ENCODE results near the gene TSPAN5.

DNA sequence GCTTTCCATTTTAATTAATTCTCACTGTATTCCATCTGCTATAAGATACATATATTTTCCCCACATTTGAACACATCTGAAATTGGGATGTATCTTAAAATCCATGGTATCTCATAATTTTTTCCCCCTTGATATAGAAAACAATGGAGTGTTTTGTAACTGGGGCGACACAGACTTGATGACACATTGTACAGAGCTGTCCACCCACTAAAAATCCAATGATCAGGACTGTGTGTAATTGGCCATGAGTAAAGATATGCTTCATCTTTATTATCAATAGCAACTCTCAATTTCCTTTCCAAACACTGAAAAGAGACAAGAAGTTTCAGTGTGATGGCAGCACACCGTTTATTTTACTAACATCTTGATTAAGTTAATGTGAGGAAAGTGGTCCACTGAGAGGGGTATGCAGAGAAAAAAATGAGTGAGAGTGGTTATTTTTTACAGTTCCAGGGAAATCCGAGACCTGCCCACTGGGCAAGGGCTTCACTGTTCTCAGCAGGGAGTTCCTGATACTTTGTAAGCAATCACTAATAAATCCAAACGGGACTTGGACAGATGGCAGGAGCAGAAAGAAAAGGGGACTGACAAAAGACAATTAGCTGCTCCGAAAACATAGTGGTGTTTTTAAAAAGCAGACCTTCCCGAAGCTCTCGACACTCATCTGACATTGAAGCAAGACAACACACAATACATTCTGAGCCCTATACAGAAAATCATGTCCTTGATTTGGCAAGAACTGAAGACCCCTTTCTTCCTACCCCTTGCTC lies 149.4 kb downstream of the TSPAN5 start:
- TF ChIP-seq, protein P1, sequence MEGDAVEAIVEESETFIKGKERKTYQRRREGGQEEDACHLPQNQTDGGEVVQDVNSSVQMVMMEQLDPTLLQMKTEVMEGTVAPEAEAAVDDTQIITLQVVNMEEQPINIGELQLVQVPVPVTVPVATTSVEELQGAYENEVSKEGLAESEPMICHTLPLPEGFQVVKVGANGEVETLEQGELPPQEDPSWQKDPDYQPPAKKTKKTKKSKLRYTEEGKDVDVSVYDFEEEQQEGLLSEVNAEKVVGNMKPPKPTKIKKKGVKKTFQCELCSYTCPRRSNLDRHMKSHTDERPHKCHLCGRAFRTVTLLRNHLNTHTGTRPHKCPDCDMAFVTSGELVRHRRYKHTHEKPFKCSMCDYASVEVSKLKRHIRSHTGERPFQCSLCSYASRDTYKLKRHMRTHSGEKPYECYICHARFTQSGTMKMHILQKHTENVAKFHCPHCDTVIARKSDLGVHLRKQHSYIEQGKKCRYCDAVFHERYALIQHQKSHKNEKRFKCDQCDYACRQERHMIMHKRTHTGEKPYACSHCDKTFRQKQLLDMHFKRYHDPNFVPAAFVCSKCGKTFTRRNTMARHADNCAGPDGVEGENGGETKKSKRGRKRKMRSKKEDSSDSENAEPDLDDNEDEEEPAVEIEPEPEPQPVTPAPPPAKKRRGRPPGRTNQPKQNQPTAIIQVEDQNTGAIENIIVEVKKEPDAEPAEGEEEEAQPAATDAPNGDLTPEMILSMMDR (IDR thresholded peaks at IDR 0.05; ENCODE audit: poor library complexity): no peak
- no peak for TF ChIP-seq EZH2 (IDR thresholded peaks at IDR 0.05; ENCODE audit: borderline replicate concordance)

All from hepatocyte (in vitro differentiated cells).